Measurements from ENCODE around the gene S100Z. TPM values are rescaled to one million over a fixed set of nuclear protein-coding genes. Genes with fewer than 3 reads are reported as not detected.

Gene S100Z
- total RNA-seq, 4 donors from 2014 or later, result not detected

DNA sequence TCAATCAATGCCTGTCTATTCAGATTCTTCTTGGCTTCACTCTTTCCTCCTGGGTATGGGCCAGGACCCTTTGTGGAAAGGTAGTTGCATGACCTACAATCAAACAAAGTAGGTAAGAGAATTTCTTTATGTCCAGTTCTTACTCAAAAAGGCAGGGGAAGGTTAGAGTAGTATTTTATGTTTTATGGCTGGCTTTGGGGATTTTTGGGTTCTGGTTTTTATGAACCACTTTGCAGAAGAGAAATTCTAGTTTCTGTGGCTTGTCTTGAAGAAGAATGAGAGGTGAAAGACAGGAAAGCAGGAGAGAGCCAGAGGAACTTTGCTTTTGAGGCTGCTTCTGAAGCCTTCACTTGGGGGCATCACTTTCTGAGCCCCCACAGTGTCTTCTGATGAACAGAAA, 88.4 kb downstream of the S100Z start:
- Histone ChIP-seq H3K27me3 (no peaks in the 10 kb centered on the region), H3K36me3 (no peaks in the 10 kb centered on the region), H3K4me1 (no peaks in the 10 kb centered on the region), H3K4me3 (no peak overlapping the region), H3K9me3 (no peaks in the 10 kb centered on the region), H3K27ac (no peak overlapping the region)
- TF ChIP-seq EP300 (IDR thresholded peaks at IDR 0.05), result no peak
- TF ChIP-seq POLR2A (IDR thresholded peaks at IDR 0.05), result no peak
- TF ChIP-seq, protein P1, sequence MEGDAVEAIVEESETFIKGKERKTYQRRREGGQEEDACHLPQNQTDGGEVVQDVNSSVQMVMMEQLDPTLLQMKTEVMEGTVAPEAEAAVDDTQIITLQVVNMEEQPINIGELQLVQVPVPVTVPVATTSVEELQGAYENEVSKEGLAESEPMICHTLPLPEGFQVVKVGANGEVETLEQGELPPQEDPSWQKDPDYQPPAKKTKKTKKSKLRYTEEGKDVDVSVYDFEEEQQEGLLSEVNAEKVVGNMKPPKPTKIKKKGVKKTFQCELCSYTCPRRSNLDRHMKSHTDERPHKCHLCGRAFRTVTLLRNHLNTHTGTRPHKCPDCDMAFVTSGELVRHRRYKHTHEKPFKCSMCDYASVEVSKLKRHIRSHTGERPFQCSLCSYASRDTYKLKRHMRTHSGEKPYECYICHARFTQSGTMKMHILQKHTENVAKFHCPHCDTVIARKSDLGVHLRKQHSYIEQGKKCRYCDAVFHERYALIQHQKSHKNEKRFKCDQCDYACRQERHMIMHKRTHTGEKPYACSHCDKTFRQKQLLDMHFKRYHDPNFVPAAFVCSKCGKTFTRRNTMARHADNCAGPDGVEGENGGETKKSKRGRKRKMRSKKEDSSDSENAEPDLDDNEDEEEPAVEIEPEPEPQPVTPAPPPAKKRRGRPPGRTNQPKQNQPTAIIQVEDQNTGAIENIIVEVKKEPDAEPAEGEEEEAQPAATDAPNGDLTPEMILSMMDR (IDR thresholded peaks at IDR 0.05), result no peak
- TF ChIP-seq POLR2AphosphoS5 (IDR thresholded peaks at IDR 0.05), result no peak
- DNase-seq (ENCODE audit: low spot score in 2 of 2), result no peak

DNA sequence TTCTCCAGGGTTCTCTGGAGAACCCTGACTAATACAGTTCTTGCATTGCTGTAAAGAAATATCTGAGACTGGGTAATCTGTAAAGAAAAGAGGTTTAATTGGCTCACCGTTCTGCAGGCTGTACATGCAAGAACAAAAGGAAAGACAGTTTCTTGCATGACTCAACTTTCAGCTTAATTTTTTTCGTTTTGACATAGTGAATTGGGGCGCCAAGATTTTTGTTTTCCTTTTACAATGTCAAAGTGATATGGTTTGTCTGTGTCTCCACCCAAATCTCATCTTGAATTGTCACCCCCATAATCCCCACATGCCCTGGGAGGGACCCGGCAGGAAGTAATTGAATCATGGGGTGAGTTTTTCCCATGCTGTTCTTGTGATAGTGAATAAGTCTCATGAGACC, 91.2 kb downstream of the S100Z start:
- TF ChIP-seq POLR2AphosphoS5 (IDR thresholded peaks at IDR 0.05) (no peak), POLR2A (IDR thresholded peaks at IDR 0.05) (no peak), EP300 (IDR thresholded peaks at IDR 0.05) (no peak)
- TF ChIP-seq, protein P1 (IDR thresholded peaks at IDR 0.05), result no peak
- no peaks in the 10 kb centered on the region for H3K36me3 ChIP-seq
- H3K4me3 ChIP-seq, result no peak overlapping the region
- no peak for DNase-seq (ENCODE audit: low spot score in 2 of 2)
- H3K27ac ChIP-seq, result no peak overlapping the region
- H3K27me3 ChIP-seq, result no peaks in the 10 kb centered on the region
- no peaks in the 10 kb centered on the region for H3K4me1 ChIP-seq
- WGBS, result 80% methylated on average over 4 of the region's 4 CpGs
- no peaks in the 10 kb centered on the region for H3K9me3 ChIP-seq

GRCh38 chr5:76941442-76941841, 91.6 kb downstream of the S100Z start:
- DNase-seq (ENCODE audit: low spot score in 2 of 2), result no peak
- TF ChIP-seq, protein P1 (IDR thresholded peaks at IDR 0.05), result no peak
- TF ChIP-seq EP300 (IDR thresholded peaks at IDR 0.05) (no peak), POLR2A (IDR thresholded peaks at IDR 0.05) (no peak), POLR2AphosphoS5 (IDR thresholded peaks at IDR 0.05) (no peak)
- Histone ChIP-seq H3K9me3 (no peaks in the 10 kb centered on the region), H3K27ac (no peak overlapping the region), H3K36me3 (no peaks in the 10 kb centered on the region), H3K27me3 (no peaks in the 10 kb centered on the region), H3K4me3 (no peak overlapping the region), H3K4me1 (no peaks in the 10 kb centered on the region)
- WGBS, result 98% methylated on average over 3 of the region's 3 CpGs

GRCh38 chr5:76942581-76942980, 92.8 kb downstream of the S100Z start:
- Histone ChIP-seq H3K27ac (no peak overlapping the region), H3K4me3 (no peak overlapping the region), H3K36me3 (no peaks in the 10 kb centered on the region), H3K9me3 (no peaks in the 10 kb centered on the region), H3K4me1 (no peaks in the 10 kb centered on the region), H3K27me3 (no peaks in the 10 kb centered on the region)
- WGBS, result 84% methylated on average over 1 of the region's 1 CpG
- TF ChIP-seq, protein P1 (IDR thresholded peaks at IDR 0.05), result no peak
- TF ChIP-seq POLR2AphosphoS5 (IDR thresholded peaks at IDR 0.05) (no peak), EP300 (IDR thresholded peaks at IDR 0.05) (no peak), POLR2A (IDR thresholded peaks at IDR 0.05) (no peak)
- DNase-seq (ENCODE audit: low spot score in 2 of 2), result no peak

DNA sequence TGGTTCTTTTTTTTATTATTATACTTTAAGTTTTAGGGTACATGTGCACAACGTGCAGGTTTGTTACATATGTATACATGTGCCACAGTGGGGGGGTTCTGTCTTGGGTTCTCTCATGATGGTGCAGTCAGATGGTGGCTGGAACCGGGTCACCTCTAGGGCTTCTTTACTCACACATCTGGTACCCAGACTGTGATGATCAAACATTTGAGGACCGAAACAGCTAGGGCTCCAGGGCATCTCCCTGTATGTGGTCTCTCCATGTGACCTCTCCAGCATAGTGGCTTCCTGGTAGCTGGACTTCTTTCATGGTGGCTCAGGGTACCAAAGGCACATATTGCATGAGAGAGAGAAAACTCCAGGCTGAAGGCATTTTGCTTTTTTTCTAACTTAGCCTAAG, 93.2 kb downstream of the S100Z start:
- Histone ChIP-seq H3K27me3 (no peaks in the 10 kb centered on the region), H3K27ac (no peak overlapping the region), H3K4me3 (no peak overlapping the region), H3K9me3 (no peaks in the 10 kb centered on the region), H3K36me3 (no peaks in the 10 kb centered on the region), H3K4me1 (no peaks in the 10 kb centered on the region)
- 71% methylated on average over 3 of the region's 3 CpGs for WGBS
- TF ChIP-seq EP300 (IDR thresholded peaks at IDR 0.05) (no peak), POLR2A (IDR thresholded peaks at IDR 0.05) (no peak), POLR2AphosphoS5 (IDR thresholded peaks at IDR 0.05) (no peak)
- TF ChIP-seq, protein P1 (IDR thresholded peaks at IDR 0.05), result no peak
- DNase-seq (ENCODE audit: low spot score in 2 of 2), result no peak
